ACC112 (cell line): ENCODE results near the gene HCFC1.

Experiments used
- H2AFZ ChIP-seq: fragments of 200-600 bp; sonication (generic); one replicate; pipeline ENCODE4 v1.6.0; 2017; ENCODE audit warnings: antibody characterized with exemption, low read length; ENCODE audit not compliant: unreplicated experiment
- H3K27ac ChIP-seq: fragments of 200-600 bp; sonication (generic); 2 replicates; pipeline ENCODE4 v1.5.1; 2014; ENCODE audit warnings: low read depth, mild to moderate bottlenecking, antibody characterized with exemption, low read length, moderate library complexity
- H3K27me3 ChIP-seq: fragments of 200-600 bp; sonication (generic); 2 replicates; pipeline ENCODE4 v1.6.1; 2014; ENCODE audit warnings: mild to moderate bottlenecking, antibody characterized with exemption, low read length, moderate library complexity, mixed read lengths; ENCODE audit not compliant: insufficient read depth
- H3K36me3 ChIP-seq: fragments of 200-600 bp; sonication (generic); 2 replicates; pipeline ENCODE4 v1.6.1; 2016; ENCODE audit warnings: mild to moderate bottlenecking, antibody characterized with exemption, low read length, moderate library complexity, mixed read lengths; ENCODE audit not compliant: insufficient read depth
- H3K4me1 ChIP-seq: fragments of 200-600 bp; sonication (generic); one replicate; pipeline ENCODE4 v1.6.1; 2016; ENCODE audit warnings: low read length, mixed read lengths; ENCODE audit not compliant: insufficient read depth, unreplicated experiment, control insufficient read depth
- H3K4me3 ChIP-seq: fragments of 200-600 bp; sonication (generic); 2 replicates; pipeline ENCODE4 v1.5.1; 2014; ENCODE audit warnings: mild to moderate bottlenecking, low read depth, low read length
- H3K79me2 ChIP-seq: fragments of 200-600 bp; sonication (generic); one replicate; pipeline ENCODE4 v1.6.0; 2016; ENCODE audit warnings: low read length; ENCODE audit not compliant: control insufficient read depth, unreplicated experiment, insufficient read depth

Gene HCFC1

GRCh38 chrX:153921070-153921469, 50.5 kb downstream of the HCFC1 start:
- H3K27ac ChIP-seq: no peak overlapping the region
- H3K79me2 ChIP-seq: no peaks in the 10 kb centered on the region
- H3K36me3 ChIP-seq: no peaks in the 10 kb centered on the region
- H3K27me3 ChIP-seq: no peaks in the 10 kb centered on the region
- no peak overlapping the region for H2AFZ ChIP-seq
- no peak overlapping the region for H3K4me3 ChIP-seq
- no peaks in the 10 kb centered on the region for H3K4me1 ChIP-seq

- Histone ChIP-seq H3K36me3 (no peaks in the 10 kb centered on the region), H3K4me1 (no peaks in the 10 kb centered on the region), H3K27ac (no peak overlapping the region), H3K79me2 (no peaks in the 10 kb centered on the region), H3K4me3 (no peak overlapping the region), H3K27me3 (no peaks in the 10 kb centered on the region), H2AFZ (no peak overlapping the region)
Measured at GRCh38 chrX:153920546-153920945, 51.1 kb downstream of the HCFC1 start.

- no peaks in the 10 kb centered on the region for H3K79me2 ChIP-seq
- no peaks in the 10 kb centered on the region for H3K4me1 ChIP-seq
- no peak overlapping the region for H3K27ac ChIP-seq
- no peak overlapping the region for H3K4me3 ChIP-seq
- no peak overlapping the region for H2AFZ ChIP-seq
- no peaks in the 10 kb centered on the region for H3K27me3 ChIP-seq
- H3K36me3 ChIP-seq: no peaks in the 10 kb centered on the region
Measured at GRCh38 chrX:153919281-153919680, 52.3 kb downstream of the HCFC1 start.

- no peaks in the 10 kb centered on the region for H3K4me1 ChIP-seq
- H3K79me2 ChIP-seq: no peaks in the 10 kb centered on the region
- H2AFZ ChIP-seq: no peak overlapping the region
- no peak overlapping the region for H3K4me3 ChIP-seq
- no peak overlapping the region for H3K27ac ChIP-seq
- H3K27me3 ChIP-seq: no peaks in the 10 kb centered on the region
- no peaks in the 10 kb centered on the region for H3K36me3 ChIP-seq
Measured at GRCh38 chrX:153917869-153918268, 53.7 kb downstream of the HCFC1 start.

- H3K27me3 ChIP-seq: no peaks in the 10 kb centered on the region
- H3K4me3 ChIP-seq: no peak overlapping the region
- H2AFZ ChIP-seq: no peak overlapping the region
- no peak overlapping the region for H3K27ac ChIP-seq
- H3K4me1 ChIP-seq: no peaks in the 10 kb centered on the region
- no peaks in the 10 kb centered on the region for H3K79me2 ChIP-seq
- H3K36me3 ChIP-seq: no peaks in the 10 kb centered on the region
Measured at GRCh38 chrX:153913701-153914100, 57.9 kb downstream of the HCFC1 start.

- no peak overlapping the region for H3K27ac ChIP-seq
- no peaks in the 10 kb centered on the region for H3K27me3 ChIP-seq
- H3K79me2 ChIP-seq: no peaks in the 10 kb centered on the region
- H3K36me3 ChIP-seq: no peaks in the 10 kb centered on the region
- H3K4me3 ChIP-seq: no peak overlapping the region
- no peak overlapping the region for H2AFZ ChIP-seq
- no peaks in the 10 kb centered on the region for H3K4me1 ChIP-seq
Measured at GRCh38 chrX:153913211-153913610, 58.4 kb downstream of the HCFC1 start.

GRCh38 chrX:153911798-153912197, 59.8 kb downstream of the HCFC1 start:
- H3K4me1 ChIP-seq: no peaks in the 10 kb centered on the region
- H3K4me3 ChIP-seq: no peak overlapping the region
- H3K36me3 ChIP-seq: no peaks in the 10 kb centered on the region
- no peak overlapping the region for H2AFZ ChIP-seq
- H3K27ac ChIP-seq: no peak overlapping the region
- H3K79me2 ChIP-seq: no peaks in the 10 kb centered on the region
- no peaks in the 10 kb centered on the region for H3K27me3 ChIP-seq

GRCh38 chrX:153910446-153910845, 61.2 kb downstream of the HCFC1 start:
- Histone ChIP-seq H2AFZ (no peak overlapping the region), H3K27ac (no peak overlapping the region), H3K79me2 (no peaks in the 10 kb centered on the region), H3K36me3 (no peaks in the 10 kb centered on the region), H3K4me3 (no peak overlapping the region), H3K27me3 (no peaks in the 10 kb centered on the region), H3K4me1 (no peaks in the 10 kb centered on the region)

GRCh38 chrX:153909980-153910360, 61.6 kb downstream of the HCFC1 start:
- Histone ChIP-seq H3K79me2 (no peaks in the 10 kb centered on the region), H3K36me3 (no peaks in the 10 kb centered on the region), H3K4me3 (no peak overlapping the region), H3K4me1 (no peaks in the 10 kb centered on the region), H3K27ac (no peak overlapping the region), H2AFZ (no peak overlapping the region), H3K27me3 (no peaks in the 10 kb centered on the region)

GRCh38 chrX:153909024-153909979, 62.3 kb downstream of the HCFC1 start:
- Histone ChIP-seq H3K27me3 (no peaks in the 10 kb centered on the region), H3K27ac (no peak overlapping the region), H3K4me1 (no peaks in the 10 kb centered on the region), H3K4me3 (no peak overlapping the region), H3K79me2 (no peaks in the 10 kb centered on the region), H2AFZ (no peak overlapping the region), H3K36me3 (no peaks in the 10 kb centered on the region)

- Histone ChIP-seq H3K27me3 (no peaks in the 10 kb centered on the region), H3K27ac (no peak overlapping the region), H3K4me3 (no peak overlapping the region), H3K79me2 (no peaks in the 10 kb centered on the region), H2AFZ (no peak overlapping the region), H3K4me1 (no peaks in the 10 kb centered on the region), H3K36me3 (no peaks in the 10 kb centered on the region)
Measured at GRCh38 chrX:153908219-153908860, 63.3 kb downstream of the HCFC1 start.
